ENCODE data around the gene CALHM1.

- TF ChIP-seq POLR2AphosphoS5 (IDR thresholded peaks at IDR 0.05; ENCODE audit: low read depth, low read length) (no peak), POLR2A (IDR thresholded peaks at IDR 0.05; ENCODE audit: low read depth, low read length) (0 out of 2 replicates have a peak, but pooled peaks have one; percentile 50)
Measured at GRCh38 chr10:103452506-103453230, 6.0 kb downstream of the CALHM1 start.
